SK-N-MC (cell line): ENCODE data around the gene B4GALT4.

ENCODE experiments used
- EZH2 ChIP-seq: fragments of 200-600 bp; sonication (generic); IDR thresholded peaks from one replicate; pipeline ENCODE4 v1.6.1; 2017; ENCODE audit warnings: antibody characterized with exemption
- FOXP2 ChIP-seq: optimal IDR thresholded peaks from 2 replicates; pipeline ENCODE3; 2011; ENCODE audit warnings: mild to moderate bottlenecking, moderate library complexity; ENCODE audit not compliant: insufficient read depth; ENCODE audit errors: extremely low read length, control extremely low read depth
- POLR2AphosphoS5 ChIP-seq: IDR thresholded peaks from 2 replicates; pipeline ENCODE4 v1.6.1; 2012; ENCODE audit warnings: mild to moderate bottlenecking, low read depth, low read length, borderline replicate concordance

- TF ChIP-seq POLR2AphosphoS5 (no peak), EZH2 (no peak), FOXP2 (no peak)
Measured at GRCh38 chr3:119228373-119229145, 12.1 kb downstream of the B4GALT4 start.
